DND-41 (cell line): Measurements from ENCODE around the gene LRRC42.

Source experiments
- ATAC-seq: fragments of 200-7000 bp; cut with Tn5 transposase; 3 replicates; pipeline ENCODE4 v1.9.1; 2021; ENCODE audit warnings: low read depth; ENCODE audit not compliant: insufficient read depth
- DNase-seq: peaks from one replicate; pipeline ENCODE4 v3.0.0-alpha.2; 2020
- H2AFZ ChIP-seq: 2 replicates; pipeline ENCODE4 v1.6.0; 2012; ENCODE audit warnings: low read depth, low read length
- H3K27ac ChIP-seq: 2 replicates; pipeline ENCODE4 v1.5.1; 2012; ENCODE audit warnings: low read length, inconsistent platforms
- H3K27me3 ChIP-seq: fragments of 200-600 bp; sonication (generic); 2 replicates; pipeline ENCODE4 v1.6.0; 2012; ENCODE audit warnings: low read length, mild to moderate bottlenecking, inconsistent platforms; ENCODE audit not compliant: insufficient read depth, poor library complexity
- H3K36me3 ChIP-seq: 2 replicates; pipeline ENCODE4 v1.5.1; 2012; ENCODE audit warnings: low read length, inconsistent platforms; ENCODE audit not compliant: insufficient read depth
- H3K4me1 ChIP-seq: 2 replicates; pipeline ENCODE4 v1.5.1; 2012; ENCODE audit warnings: mild to moderate bottlenecking, low read length; ENCODE audit not compliant: insufficient read depth
- H3K4me2 ChIP-seq: 2 replicates; pipeline ENCODE4 v1.6.0; 2012; ENCODE audit warnings: mild to moderate bottlenecking, moderate library complexity, low read length, inconsistent platforms; ENCODE audit not compliant: insufficient read depth
- H3K4me3 ChIP-seq, 2 experiments: fragments of 200-600 bp in 1 of 2; shearing (Covaris generic) in 1 of 2; 2 replicates each; pipeline ENCODE4 v1.5.1; 2012 to 2016; ENCODE audit warnings: inconsistent platforms in 2 of 2, low read length in 2 of 2, mild to moderate bottlenecking in 2 of 2, low read depth in 1 of 2, moderate library complexity in 1 of 2
- H3K79me2 ChIP-seq: 2 replicates; pipeline ENCODE4 v1.6.0; 2012; ENCODE audit warnings: low read length, inconsistent platforms; ENCODE audit not compliant: insufficient read depth
- H3K9ac ChIP-seq: 2 replicates; pipeline ENCODE4 v1.6.0; 2012; ENCODE audit warnings: low read depth, mild to moderate bottlenecking, inconsistent platforms, low read length, moderate library complexity
- H3K9me3 ChIP-seq: 2 replicates; pipeline ENCODE4 v1.5.1; 2012; ENCODE audit warnings: low read length, moderate library complexity, mild to moderate bottlenecking, inconsistent platforms; ENCODE audit not compliant: insufficient read depth, severe bottlenecking
- H4K20me1 ChIP-seq: 2 replicates; pipeline ENCODE4 v1.6.0; 2012; ENCODE audit warnings: low read length; ENCODE audit not compliant: insufficient read depth
- CTCF ChIP-seq: IDR thresholded peaks from 2 replicates; pipeline ENCODE4 v1.5.1; 2012; ENCODE audit warnings: borderline replicate concordance, low read length, moderate library complexity, mild to moderate bottlenecking; ENCODE audit not compliant: poor library complexity, severe bottlenecking; ENCODE audit errors: extremely low read depth
- EZH2 ChIP-seq: IDR thresholded peaks from 3 replicates; pipeline ENCODE4 v1.6.1; 2012; ENCODE audit warnings: borderline replicate concordance, low read depth, mild to moderate bottlenecking, moderate library complexity, low read length, inconsistent platforms; ENCODE audit not compliant: severe bottlenecking

The LRRC42 gene

GRCh38 chr1:53984726-53985125 lies 38.6 kb downstream of the LRRC42 start:
- Histone ChIP-seq H3K4me2 (no peak overlapping the region), H3K9me3 (no peaks in the 10 kb centered on the region), H3K79me2 (no peaks in the 10 kb centered on the region), H3K27me3 (no peaks in the 10 kb centered on the region), H3K4me1 (no peaks in the 10 kb centered on the region), H3K4me3 (no peak overlapping the region), H2AFZ (no peak overlapping the region), H3K27ac (no peak overlapping the region), H4K20me1 (no peaks in the 10 kb centered on the region), H3K36me3 (no peaks in the 10 kb centered on the region), H3K9ac (no peak overlapping the region)
- ATAC-seq: no peak
- TF ChIP-seq EZH2 (no peak), CTCF (no peak)
- no peak for DNase-seq

GRCh38 chr1:53986458-53986857 lies 40.3 kb downstream of the LRRC42 start:
- Histone ChIP-seq H3K79me2 (no peaks in the 10 kb centered on the region), H2AFZ (no peak overlapping the region), H3K9me3 (no peaks in the 10 kb centered on the region), H3K4me2 (no peak overlapping the region), H3K9ac (no peak overlapping the region), H4K20me1 (no peaks in the 10 kb centered on the region), H3K36me3 (no peaks in the 10 kb centered on the region), H3K4me3 (no peak overlapping the region), H3K4me1 (no peaks in the 10 kb centered on the region), H3K27me3 (no peaks in the 10 kb centered on the region), H3K27ac (no peak overlapping the region)
- DNase-seq: no peak
- no peak for ATAC-seq
- TF ChIP-seq CTCF: no peak
- no peak for TF ChIP-seq EZH2

- no peak for DNase-seq
- H3K9ac ChIP-seq: no peak overlapping the region
- no peaks in the 10 kb centered on the region for H3K36me3 ChIP-seq
- peaks cover 9% of the 10 kb centered on the region for H3K9me3 ChIP-seq
- H3K4me2 ChIP-seq: no peak overlapping the region
- H3K4me3 ChIP-seq: no peak overlapping the region
- H3K27ac ChIP-seq: no peak overlapping the region
- H3K79me2 ChIP-seq: no peaks in the 10 kb centered on the region
- H3K4me1 ChIP-seq: no peaks in the 10 kb centered on the region
- no peaks in the 10 kb centered on the region for H3K27me3 ChIP-seq
- no peak overlapping the region for H2AFZ ChIP-seq
- TF ChIP-seq EZH2 (no peak), CTCF (no peak)
- H4K20me1 ChIP-seq: no peaks in the 10 kb centered on the region
- ATAC-seq: 0 out of 3 replicates have a peak, but pooled peaks have one; percentile 29
These were observed 41.7 kb downstream of the LRRC42 start for GRCh38 chr1:53987880-53988279.
